HepG2 (cell line): ENCODE data around the gene ATG9A. TPM values are rescaled to one million over a fixed set of nuclear protein-coding genes. Genes with fewer than 3 reads are reported as not detected.

Experiments
- ARHGAP35 ChIP-seq: sonication (generic); formaldehyde crosslinking; IDR thresholded peaks from 2 replicates; pipeline ENCODE4 v1.9.0; 2022; ENCODE audit warnings: mild to moderate bottlenecking, inconsistent platforms, moderate library complexity, missing genetic modification reagents, borderline replicate concordance
- FLYWCH1 ChIP-seq: sonication (generic); formaldehyde crosslinking; IDR thresholded peaks from 2 replicates; pipeline ENCODE4 v1.8.1; 2023; ENCODE audit warnings: mild to moderate bottlenecking, missing genetic modification reagents
- GATA4 ChIP-seq: sonication (generic); IDR thresholded peaks from 2 replicates; pipeline ENCODE4 v1.6.1; 2016; ENCODE audit warnings: antibody characterized with exemption, low read depth, borderline replicate concordance
- JUNB ChIP-seq: sonication (generic); formaldehyde crosslinking; IDR thresholded peaks from 2 replicates; pipeline ENCODE4 v1.8.0; 2022; ENCODE audit warnings: missing genetic modification reagents, mild to moderate bottlenecking, borderline replicate concordance
- RELA ChIP-seq: sonication (generic); formaldehyde crosslinking; IDR thresholded peaks from 2 replicates; pipeline ENCODE4 v1.4.0; 2020; ENCODE audit warnings: missing genetic modification reagents
- ZFY ChIP-seq: sonication (generic); formaldehyde crosslinking; IDR thresholded peaks from 2 replicates; pipeline ENCODE4 v1.4.0; 2020; ENCODE audit warnings: missing genetic modification reagents
- ZNF33B ChIP-seq: sonication (generic); formaldehyde crosslinking; IDR thresholded peaks from 2 replicates; pipeline ENCODE4 v1.5.1; 2020; ENCODE audit warnings: mild to moderate bottlenecking, missing genetic modification reagents
- ZNF724P ChIP-seq: sonication (generic); formaldehyde crosslinking; IDR thresholded peaks from 2 replicates; pipeline ENCODE4 v1.8.0; 2022; ENCODE audit warnings: missing genetic modification reagents, borderline replicate concordance
- ZNF891 ChIP-seq: sonication (generic); formaldehyde crosslinking; IDR thresholded peaks from 2 replicates; pipeline ENCODE4 v1.5.0; 2020; ENCODE audit warnings: mild to moderate bottlenecking, missing genetic modification reagents
- ZSCAN30 ChIP-seq: sonication (generic); formaldehyde crosslinking; IDR thresholded peaks from 2 replicates; pipeline ENCODE4 v1.5.0; 2020; ENCODE audit warnings: mild to moderate bottlenecking, missing genetic modification reagents
- polyA plus RNA-seq, 8 experiments: library from polyadenylated mRNA; depleted of rRNA in 3 of 8; stranded (reverse) in 7 of 8; unstranded in 1 of 8; fragments of >200 nt; fragmentation: Illumina TruSeq in 4 of 8; extraction: Trizol in 4 of 8; gene quantifications; 2 replicates each; pipeline versions ENCODE4 v1.2.1 to v1.2.3, GENCODE V29; 2011 to 2016; ENCODE audit warnings: low read depth in 4 of 8, missing spikeins in 1 of 8, mixed read lengths in 1 of 8; ENCODE audit not compliant: insufficient read depth in 1 of 8
- total RNA-seq, 5 experiments: library from RNA; depleted of rRNA; stranded (reverse); fragments of >200 nt; fragmentation: Illumina TruSeq; extraction: Trizol; gene quantifications; 2 replicates each; pipeline ENCODE4 v1.2.3, GENCODE V29; 2016; ENCODE audit warnings: low read depth in 1 of 5
- TF ChIP-seq, protein P1 (sequence below): IDR thresholded peaks from 2 replicates; pipeline ENCODE4 v1.6.1; 2018; ENCODE audit warnings: missing genetic modification reagents, mild to moderate bottlenecking, missing compliant biosample characterization
- TF ChIP-seq, protein P2 (sequence below): sonication (generic); formaldehyde crosslinking; IDR thresholded peaks from 2 replicates; pipeline ENCODE4 v1.5.0; 2020; ENCODE audit warnings: missing genetic modification reagents, mild to moderate bottlenecking, borderline replicate concordance
- TF ChIP-seq, protein P3 (sequence below): sonication (generic); formaldehyde crosslinking; IDR thresholded peaks from 2 replicates; pipeline ENCODE4 v1.5.1; 2020; ENCODE audit warnings: missing genetic modification reagents, mild to moderate bottlenecking, borderline replicate concordance
- TF ChIP-seq, protein P4 (sequence below): sonication (generic); formaldehyde crosslinking; IDR thresholded peaks from 2 replicates; pipeline ENCODE4 v1.5.1; 2020; ENCODE audit warnings: mild to moderate bottlenecking, missing genetic modification reagents
- TF ChIP-seq, protein P5 (sequence below): IDR thresholded peaks from 2 replicates; pipeline ENCODE4 v1.6.1; 2016; ENCODE audit warnings: low read depth
- TF ChIP-seq, protein P6 (sequence below): sonication (generic); formaldehyde crosslinking; IDR thresholded peaks from 2 replicates; pipeline ENCODE4 v1.9.0; 2021; ENCODE audit warnings: missing genetic modification reagents, borderline replicate concordance
- TF ChIP-seq, protein P7 (sequence below): sonication (generic); formaldehyde crosslinking; IDR thresholded peaks from 2 replicates; pipeline ENCODE4 v1.5.0; 2020; ENCODE audit warnings: mild to moderate bottlenecking, missing genetic modification reagents

Gene ATG9A
- total and polyA plus RNA-seq, 2 of the 13 experiments (the other 11 are each of a cell fraction or from before 2014, with no cell fraction given), result 35.0 to 131 TPM

DNA sequence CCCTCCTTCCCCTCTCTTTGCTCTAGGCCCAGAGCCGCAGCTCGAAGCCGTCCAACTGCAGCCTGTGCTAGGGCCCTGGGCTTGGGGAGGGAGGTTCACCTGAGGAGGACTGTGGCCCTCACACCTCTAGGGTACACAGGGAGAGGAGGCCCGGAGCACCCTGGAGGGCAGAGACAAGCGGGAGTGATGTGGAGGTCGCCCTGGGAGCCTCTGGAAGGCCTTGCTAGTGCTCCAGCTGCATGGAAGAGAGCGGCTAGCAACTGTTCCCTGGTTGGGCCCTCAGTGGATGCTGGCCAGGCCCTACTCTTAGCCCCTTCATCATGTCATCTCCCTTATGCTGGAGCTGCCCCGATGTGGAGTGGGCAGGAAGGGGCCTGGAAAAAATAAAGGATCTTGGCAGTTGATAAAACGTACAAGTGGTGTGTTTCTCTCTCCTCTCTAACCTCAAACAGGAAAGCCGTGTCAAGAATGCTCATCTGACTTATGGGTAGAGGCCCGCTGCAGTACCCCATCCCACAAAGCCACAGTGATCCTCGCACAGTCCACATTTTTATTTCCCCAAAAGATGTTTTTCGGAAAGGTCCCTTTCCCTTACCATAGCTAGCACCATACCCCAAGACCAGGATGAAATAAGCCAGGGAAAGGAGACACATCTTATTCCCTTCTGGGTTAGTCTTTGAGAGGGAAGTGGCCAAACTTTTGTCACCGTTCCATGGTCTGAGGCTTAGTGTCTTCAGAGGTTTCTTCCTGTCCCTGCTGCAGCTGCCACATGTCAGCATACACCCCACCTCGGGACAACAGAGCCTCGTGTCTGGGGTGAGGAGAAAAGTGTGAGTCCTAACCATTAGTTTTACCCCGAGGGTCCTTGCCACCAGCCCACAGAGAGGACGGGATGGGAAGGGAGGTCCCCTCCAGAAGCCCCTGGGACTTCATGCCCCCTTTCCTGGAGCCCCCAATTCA lies 19.9 kb downstream of the ATG9A start (continued):
- TF ChIP-seq ZSCAN30 (no peak), ARHGAP35 (CRISPR knock-in tag) (no peak), ZNF33B (CRISPR knock-in tag) (no peak), RELA (CRISPR knock-in tag) (no peak), ZNF891 (CRISPR knock-in tag) (peak; percentile 50; the same call in 1 of the 2 replicates), ZNF724P (CRISPR knock-in tag) (no peak), GATA4 (no peak), ZFY (CRISPR knock-in tag) (peak; percentile 36), FLYWCH1 (CRISPR knock-in tag) (no peak), JUNB (CRISPR knock-in tag) (no peak)
- TF ChIP-seq, protein P1, sequence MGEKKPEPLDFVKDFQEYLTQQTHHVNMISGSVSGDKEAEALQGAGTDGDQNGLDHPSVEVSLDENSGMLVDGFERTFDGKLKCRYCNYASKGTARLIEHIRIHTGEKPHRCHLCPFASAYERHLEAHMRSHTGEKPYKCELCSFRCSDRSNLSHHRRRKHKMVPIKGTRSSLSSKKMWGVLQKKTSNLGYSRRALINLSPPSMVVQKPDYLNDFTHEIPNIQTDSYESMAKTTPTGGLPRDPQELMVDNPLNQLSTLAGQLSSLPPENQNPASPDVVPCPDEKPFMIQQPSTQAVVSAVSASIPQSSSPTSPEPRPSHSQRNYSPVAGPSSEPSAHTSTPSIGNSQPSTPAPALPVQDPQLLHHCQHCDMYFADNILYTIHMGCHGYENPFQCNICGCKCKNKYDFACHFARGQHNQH (CRISPR knock-in tag), result no peak
- TF ChIP-seq, protein P2, sequence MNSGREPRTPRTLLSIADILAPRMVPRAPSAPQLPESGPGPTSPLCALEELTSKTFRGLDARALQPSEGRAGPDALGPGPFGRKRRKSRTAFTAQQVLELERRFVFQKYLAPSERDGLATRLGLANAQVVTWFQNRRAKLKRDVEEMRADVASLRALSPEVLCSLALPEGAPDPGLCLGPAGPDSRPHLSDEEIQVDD (CRISPR knock-in tag), result no peak
- TF ChIP-seq, protein P3, sequence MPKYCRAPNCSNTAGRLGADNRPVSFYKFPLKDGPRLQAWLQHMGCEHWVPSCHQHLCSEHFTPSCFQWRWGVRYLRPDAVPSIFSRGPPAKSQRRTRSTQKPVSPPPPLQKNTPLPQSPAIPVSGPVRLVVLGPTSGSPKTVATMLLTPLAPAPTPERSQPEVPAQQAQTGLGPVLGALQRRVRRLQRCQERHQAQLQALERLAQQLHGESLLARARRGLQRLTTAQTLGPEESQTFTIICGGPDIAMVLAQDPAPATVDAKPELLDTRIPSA, result 0 out of 2 replicates have a peak, but pooled peaks have one; percentile 30
- TF ChIP-seq, protein P4, sequence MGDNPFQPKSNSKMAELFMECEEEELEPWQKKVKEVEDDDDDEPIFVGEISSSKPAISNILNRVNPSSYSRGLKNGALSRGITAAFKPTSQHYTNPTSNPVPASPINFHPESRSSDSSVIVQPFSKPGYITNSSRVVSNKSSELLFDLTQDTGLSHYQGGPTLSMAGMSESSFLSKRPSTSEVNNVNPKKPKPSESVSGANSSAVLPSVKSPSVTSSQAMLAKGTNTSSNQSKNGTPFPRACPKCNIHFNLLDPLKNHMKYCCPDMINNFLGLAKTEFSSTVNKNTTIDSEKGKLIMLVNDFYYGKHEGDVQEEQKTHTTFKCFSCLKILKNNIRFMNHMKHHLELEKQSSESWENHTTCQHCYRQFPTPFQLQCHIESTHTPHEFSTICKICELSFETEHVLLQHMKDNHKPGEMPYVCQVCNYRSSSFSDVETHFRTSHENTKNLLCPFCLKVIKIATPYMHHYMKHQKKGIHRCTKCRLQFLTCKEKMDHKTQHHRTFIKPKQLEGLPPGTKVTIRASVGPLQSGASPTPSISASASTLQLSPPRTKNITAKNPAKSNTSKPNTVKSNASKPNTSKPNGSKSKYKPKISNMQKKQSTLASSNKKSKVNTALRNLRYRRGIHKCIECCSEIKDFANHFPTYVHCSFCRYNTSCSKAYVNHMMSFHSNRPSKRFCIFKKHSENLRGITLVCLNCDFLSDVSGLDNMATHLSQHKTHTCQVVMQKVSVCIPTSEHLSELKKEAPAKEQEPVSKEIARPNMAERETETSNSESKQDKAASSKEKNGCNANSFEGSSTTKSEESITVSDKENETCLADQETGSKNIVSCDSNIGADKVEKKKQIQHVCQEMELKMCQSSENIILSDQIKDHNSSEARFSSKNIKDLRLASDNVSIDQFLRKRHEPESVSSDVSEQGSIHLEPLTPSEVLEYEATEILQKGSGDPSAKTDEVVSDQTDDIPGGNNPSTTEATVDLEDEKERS (CRISPR knock-in tag), result no peak
- TF ChIP-seq, protein P5, sequence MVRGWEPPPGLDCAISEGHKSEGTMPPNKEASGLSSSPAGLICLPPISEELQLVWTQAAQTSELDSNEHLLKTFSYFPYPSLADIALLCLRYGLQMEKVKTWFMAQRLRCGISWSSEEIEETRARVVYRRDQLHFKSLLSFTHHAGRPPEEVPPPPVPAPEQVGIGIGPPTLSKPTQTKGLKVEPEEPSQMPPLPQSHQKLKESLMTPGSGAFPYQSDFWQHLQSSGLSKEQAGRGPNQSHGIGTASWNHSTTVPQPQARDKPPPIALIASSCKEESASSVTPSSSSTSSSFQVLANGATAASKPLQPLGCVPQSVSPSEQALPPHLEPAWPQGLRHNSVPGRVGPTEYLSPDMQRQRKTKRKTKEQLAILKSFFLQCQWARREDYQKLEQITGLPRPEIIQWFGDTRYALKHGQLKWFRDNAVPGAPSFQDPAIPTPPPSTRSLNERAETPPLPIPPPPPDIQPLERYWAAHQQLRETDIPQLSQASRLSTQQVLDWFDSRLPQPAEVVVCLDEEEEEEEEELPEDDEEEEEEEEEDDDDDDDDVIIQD (CRISPR knock-in tag), result no peak
- TF ChIP-seq, protein P6, sequence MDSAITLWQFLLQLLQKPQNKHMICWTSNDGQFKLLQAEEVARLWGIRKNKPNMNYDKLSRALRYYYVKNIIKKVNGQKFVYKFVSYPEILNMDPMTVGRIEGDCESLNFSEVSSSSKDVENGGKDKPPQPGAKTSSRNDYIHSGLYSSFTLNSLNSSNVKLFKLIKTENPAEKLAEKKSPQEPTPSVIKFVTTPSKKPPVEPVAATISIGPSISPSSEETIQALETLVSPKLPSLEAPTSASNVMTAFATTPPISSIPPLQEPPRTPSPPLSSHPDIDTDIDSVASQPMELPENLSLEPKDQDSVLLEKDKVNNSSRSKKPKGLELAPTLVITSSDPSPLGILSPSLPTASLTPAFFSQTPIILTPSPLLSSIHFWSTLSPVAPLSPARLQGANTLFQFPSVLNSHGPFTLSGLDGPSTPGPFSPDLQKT (CRISPR knock-in tag), result no peak
- TF ChIP-seq, protein P7, sequence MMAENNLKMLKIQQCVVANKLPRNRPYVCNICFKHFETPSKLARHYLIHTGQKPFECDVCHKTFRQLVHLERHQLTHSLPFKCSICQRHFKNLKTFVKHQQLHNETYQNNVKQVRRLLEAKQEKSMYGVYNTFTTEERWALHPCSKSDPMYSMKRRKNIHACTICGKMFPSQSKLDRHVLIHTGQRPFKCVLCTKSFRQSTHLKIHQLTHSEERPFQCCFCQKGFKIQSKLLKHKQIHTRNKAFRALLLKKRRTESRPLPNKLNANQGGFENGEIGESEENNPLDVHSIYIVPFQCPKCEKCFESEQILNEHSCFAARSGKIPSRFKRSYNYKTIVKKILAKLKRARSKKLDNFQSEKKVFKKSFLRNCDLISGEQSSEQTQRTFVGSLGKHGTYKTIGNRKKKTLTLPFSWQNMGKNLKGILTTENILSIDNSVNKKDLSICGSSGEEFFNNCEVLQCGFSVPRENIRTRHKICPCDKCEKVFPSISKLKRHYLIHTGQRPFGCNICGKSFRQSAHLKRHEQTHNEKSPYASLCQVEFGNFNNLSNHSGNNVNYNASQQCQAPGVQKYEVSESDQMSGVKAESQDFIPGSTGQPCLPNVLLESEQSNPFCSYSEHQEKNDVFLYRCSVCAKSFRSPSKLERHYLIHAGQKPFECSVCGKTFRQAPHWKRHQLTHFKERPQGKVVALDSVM (CRISPR knock-in tag), result peak; percentile 22; the same call in 1 of the 2 replicates
